Stomach (tissue), 9 donors: ENCODE results near the gene REV3L. TPM values are rescaled to one million over a fixed set of nuclear protein-coding genes. Genes with fewer than 3 reads are reported as not detected.

Experiments
- DNase-seq, 2 donors: peaks; one replicate each; pipeline versions ENCODE4 v3.0.0 to v3.0.0-alpha.2; 2013 to 2019
- H3K27ac ChIP-seq, 5 donors: fragments of 200-600 bp in 4 of 5; sonication (generic) in 4 of 5; one replicate each; pipeline ENCODE4 v1.5.1; 2013 to 2019; ENCODE audit warnings: mild to moderate bottlenecking in 1 of 5, moderate library complexity in 1 of 5
- H3K27me3 ChIP-seq, 3 donors: fragments of 200-600 bp; sonication (generic); one replicate each; pipeline ENCODE4 v1.5.1; 2017 to 2019; ENCODE audit warnings: mixed run types in 1 of 3
- H3K36me3 ChIP-seq, 4 donors: fragments of 200-600 bp; sonication (generic); 1 replicate in 3 of 4; 2 replicates in 1 of 4; pipeline ENCODE4 v1.5.1; 2016 to 2019
- H3K4me1 ChIP-seq, 4 donors: fragments of 200-600 bp; sonication (generic); one replicate each; pipeline ENCODE4 v1.5.1; 2016 to 2019
- H3K4me3 ChIP-seq, 4 donors: fragments of 200-600 bp; sonication (generic) in 3 of 4; one replicate each; pipeline ENCODE4 v1.5.1; 2016 to 2019; ENCODE audit warnings: mild to moderate bottlenecking in 1 of 4
- H3K9me3 ChIP-seq, 4 donors: fragments of 200-600 bp; sonication (generic); one replicate each; pipeline ENCODE4 v1.5.1; 2016 to 2019
- CTCF ChIP-seq, 7 experiments: fragments of 450-650 bp in 4 of 7; fragments of 200-600 bp in 3 of 7; sonication (generic) in 3 of 7; IDR thresholded peaks; one replicate each; pipeline ENCODE4 v1.5.1; 2016 to 2019; ENCODE audit warnings: antibody characterized with exemption in 7 of 7, control low read depth in 2 of 7, mild to moderate bottlenecking in 1 of 7
- EP300 ChIP-seq: sonication (generic); formaldehyde crosslinking; IDR thresholded peaks from one replicate; pipeline ENCODE4 v1.6.1; 2017; ENCODE audit warnings: antibody characterized with exemption
- POLR2A ChIP-seq, 4 donors: fragments of 450-650 bp; IDR thresholded peaks; one replicate each; pipeline ENCODE4 v1.6.1; 2016; ENCODE audit warnings: antibody characterized with exemption in 4 of 4, control low read depth in 2 of 4, mild to moderate bottlenecking in 1 of 4, moderate library complexity in 1 of 4
- POLR2AphosphoS5 ChIP-seq, 3 donors: sonication (generic); formaldehyde crosslinking; IDR thresholded peaks; one replicate each; pipeline ENCODE4 v1.6.1; 2016; ENCODE audit warnings: antibody characterized with exemption in 3 of 3
- WGBS, 5 donors: extraction: QIAGEN DNeasy Blood & Tissue Kit in 3 of 5; methylation state at CpG; one replicate each; pipeline versions ENCODE4 v1.1.5 to v1.1.7; 2013 to 2018; 5-methylcytosine and 5-hydroxymethylcytosine counted together
- intact Hi-C: fragments of 100-400 bp; cut with DNase I; formaldehyde crosslinking; loops from one replicate; pipeline ENCODE4 v1.15.1; 2023; ENCODE audit warnings: low total_unique reads
- polyA plus RNA-seq, 3 donors: library from polyadenylated mRNA; stranded (reverse); fragments of 200-250 nt; gene quantifications; one replicate each; pipeline ENCODE4 v1.2.3, GENCODE V29; 2013
- total RNA-seq, 5 donors: library from RNA; depleted of rRNA; stranded (reverse); fragments of >200 nt; gene quantifications; one replicate each; pipeline versions ENCODE4 v1.1.0 to v1.2.3, GENCODE V29; 2014 to 2016
- donor health status: healthy with polysubstance abuse.
- donor health status: Bipolar disorder and iron deficiency.
- donor health status: healthy.

REV3L gene
- total and polyA plus RNA-seq, 8 donors, result 9.0 to 170 (median 28.3) TPM

GRCh38 chr6:111494951-111495635 lies 12.1 kb upstream of the REV3L start:
- 86 to 97% (median 95%) methylated on average over 2 of the region's 2 CpGs for WGBS, 5 donors
- Histone ChIP-seq H3K27ac (no peak overlapping the region), H3K4me3 (no peak overlapping the region), H3K9me3 (no peaks in the 10 kb centered on the region), H3K27me3 (no peaks in the 10 kb centered on the region), H3K4me1 (peaks cover 0 to 14% (median 3%) of the 10 kb centered on the region in 4 donors), H3K36me3 (no peaks in the 10 kb centered on the region)
- DNase-seq, result no peak
- intact Hi-C loops, result no loop called here
- TF ChIP-seq EP300 (no peak), POLR2A (IDR thresholded peaks at IDR 0.05) (no peak), CTCF (IDR thresholded peaks at IDR 0.05) (no peak), POLR2AphosphoS5 (IDR thresholded peaks at IDR 0.05) (no peak)

GRCh38 chr6:111492499-111492898 lies 9.5 kb upstream of the REV3L start:
- no peaks in the 10 kb centered on the region for H3K9me3 ChIP-seq
- no peak overlapping the region for H3K4me3 ChIP-seq
- no peak overlapping the region for H3K27ac ChIP-seq
- peaks cover 0 to 20% (median 7%) of the 10 kb centered on the region in 4 donors for H3K4me1 ChIP-seq
- H3K36me3 ChIP-seq, result peaks cover 0 to 9% (median 3%) of the 10 kb centered on the region in 4 donors
- no peaks in the 10 kb centered on the region for H3K27me3 ChIP-seq
- WGBS, 5 donors, result 95 to 100% (median 95%) methylated on average over 2 of the region's 2 CpGs
- TF ChIP-seq POLR2A (IDR thresholded peaks at IDR 0.05) (no peak), POLR2AphosphoS5 (IDR thresholded peaks at IDR 0.05) (no peak), CTCF (IDR thresholded peaks at IDR 0.05) (no peak), EP300 (no peak)
- intact Hi-C loops, result no loop called here
- DNase-seq, result no peak

DNA sequence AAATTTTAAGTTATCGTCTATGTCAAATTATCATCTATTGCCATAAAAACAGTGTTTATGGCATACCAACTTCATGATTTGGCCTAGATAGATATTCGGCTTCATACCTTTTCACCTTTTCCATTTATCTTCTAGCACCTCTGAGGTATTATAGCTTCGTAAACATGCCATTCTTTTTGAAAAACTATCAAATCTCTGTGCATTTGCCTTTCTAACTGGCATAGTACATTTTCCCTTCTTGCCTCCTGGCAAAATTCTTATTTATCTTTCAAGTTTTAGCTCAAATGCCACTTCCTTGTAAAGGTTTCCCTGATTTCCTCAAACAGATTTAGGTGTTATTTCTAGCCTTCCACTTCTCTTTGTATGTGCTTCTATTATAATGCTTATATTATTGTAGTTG lies 7.0 kb upstream of the REV3L start:
- no peaks in the 10 kb centered on the region for H3K9me3 ChIP-seq
- no peak overlapping the region for H3K4me3 ChIP-seq
- H3K27ac ChIP-seq, result peak overlapping the region in 1 of 5 donors; percentile 41
- TF ChIP-seq EP300 (no peak), POLR2AphosphoS5 (IDR thresholded peaks at IDR 0.05) (no peak), CTCF (IDR thresholded peaks at IDR 0.05) (no peak), POLR2A (IDR thresholded peaks at IDR 0.05) (no peak)
- intact Hi-C loops, result no loop called here
- 44 to 64% (median 50%) methylated on average over 3 of the region's 3 CpGs for WGBS, 5 donors
- peaks cover 4 to 34% (median 14%) of the 10 kb centered on the region in 4 donors for H3K4me1 ChIP-seq
- no peak for DNase-seq
- peaks cover 0 to 9% (median 3%) of the 10 kb centered on the region in 4 donors for H3K36me3 ChIP-seq
- no peaks in the 10 kb centered on the region for H3K27me3 ChIP-seq

DNA sequence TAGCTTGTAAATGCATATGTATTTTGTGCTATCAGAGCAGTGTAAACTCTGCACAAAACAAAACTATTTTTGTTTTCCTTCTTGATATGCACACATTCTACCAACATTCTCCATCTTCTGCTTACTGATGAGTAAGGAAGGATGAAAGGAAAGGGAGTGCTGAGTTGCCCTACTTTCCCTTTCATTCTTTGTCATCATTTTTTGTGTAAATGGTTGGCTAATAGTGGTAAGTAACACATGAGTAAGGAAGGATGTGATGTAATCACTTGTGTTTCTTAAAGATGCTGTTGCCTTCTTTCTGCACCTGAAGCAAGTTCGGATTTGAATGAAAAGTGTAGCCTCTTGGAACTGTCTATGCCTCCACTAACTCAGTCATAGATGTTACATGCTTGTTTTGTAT lies 4.6 kb upstream of the REV3L start:
- peak overlapping the region in 3 of 5 donors; percentile 26 to 100 (median 31) for H3K27ac ChIP-seq
- intact Hi-C loops, result no loop called here
- DNase-seq, result no peak
- 73 to 84% (median 79%) methylated on average over 1 of the region's 1 CpG for WGBS, 5 donors
- H3K27me3 ChIP-seq, result no peaks in the 10 kb centered on the region
- H3K36me3 ChIP-seq, result peaks cover 0 to 9% (median 3%) of the 10 kb centered on the region in 4 donors
- H3K9me3 ChIP-seq, result no peaks in the 10 kb centered on the region
- peaks cover 5 to 41% (median 22%) of the 10 kb centered on the region in 4 donors for H3K4me1 ChIP-seq
- no peak overlapping the region for H3K4me3 ChIP-seq
- TF ChIP-seq POLR2AphosphoS5 (IDR thresholded peaks at IDR 0.05) (peak in 2 of 3 donors; percentile 34 to 42), CTCF (IDR thresholded peaks at IDR 0.05) (no peak), POLR2A (IDR thresholded peaks at IDR 0.05) (no peak), EP300 (no peak)
